ENCODE measurements around the gene KIAA1958. TPM values are rescaled to one million over a fixed set of nuclear protein-coding genes. Genes with fewer than 3 reads are reported as not detected.

Gene KIAA1958
- total RNA-seq, 1 experiment from 2014 or later = 2.0 TPM

DNA sequence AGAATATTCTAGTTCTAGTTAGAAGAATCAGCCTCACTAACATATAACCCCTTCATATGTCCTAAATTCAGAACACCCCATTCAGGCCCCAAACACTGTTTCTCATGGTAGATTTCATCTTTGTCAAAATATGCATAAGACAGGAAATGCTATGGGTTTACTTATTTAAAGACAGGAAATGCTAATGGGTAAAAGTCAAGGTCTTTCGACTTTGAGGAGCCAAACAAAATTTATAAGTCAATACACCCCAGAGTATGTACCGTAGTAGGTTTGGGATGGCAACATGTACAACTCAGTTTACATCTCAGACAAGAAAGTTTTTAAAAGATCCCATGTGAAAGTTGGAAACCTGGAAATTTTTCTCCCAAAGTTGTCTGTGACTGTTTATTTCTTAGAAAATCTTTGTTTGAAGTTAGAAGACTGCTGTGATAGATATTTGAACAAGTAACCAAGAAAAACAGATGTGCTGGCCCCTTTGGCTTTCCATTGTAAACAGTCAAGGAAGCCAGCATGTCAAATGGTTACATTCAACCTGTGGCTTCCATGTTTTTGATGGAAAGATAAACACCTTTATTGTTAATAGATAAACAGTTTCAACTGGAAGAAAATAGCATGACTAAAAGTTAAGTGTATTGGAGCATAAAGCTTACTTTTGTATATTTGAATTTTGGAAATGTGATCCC lies 129.1 kb downstream of the KIAA1958 start:
- in situ Hi-C loops (cut with HindIII; ENCODE audit: low pct_unique_long_range_greater_than_20kb, low sequenced_read_pairs) = no loop called here
- DNase-seq (ENCODE audit: low read depth, low spot score) = no peak

DNA sequence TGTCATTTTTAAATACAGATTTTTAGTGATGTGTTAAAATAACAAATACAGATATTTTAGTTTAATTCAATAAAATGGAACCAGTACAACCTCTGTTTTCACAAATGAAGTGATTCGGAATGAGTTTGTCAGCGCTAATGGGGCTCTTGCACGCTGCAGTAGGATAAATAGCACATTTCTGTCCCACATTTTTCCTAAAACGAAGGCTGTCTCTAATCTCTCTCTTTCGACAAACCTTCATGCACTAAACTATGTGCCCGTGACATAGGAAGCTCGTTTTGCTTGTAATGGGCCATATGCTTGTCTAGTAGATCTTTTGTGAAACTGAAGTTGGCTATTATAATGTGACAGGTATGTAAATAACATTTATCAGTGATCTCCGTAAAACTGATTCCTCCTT lies 130.7 kb downstream of the KIAA1958 start:
- in situ Hi-C loops (cut with HindIII; ENCODE audit: low pct_unique_long_range_greater_than_20kb, low sequenced_read_pairs) = no loop called here
- DNase-seq (ENCODE audit: low read depth, low spot score) = no peak

DNA sequence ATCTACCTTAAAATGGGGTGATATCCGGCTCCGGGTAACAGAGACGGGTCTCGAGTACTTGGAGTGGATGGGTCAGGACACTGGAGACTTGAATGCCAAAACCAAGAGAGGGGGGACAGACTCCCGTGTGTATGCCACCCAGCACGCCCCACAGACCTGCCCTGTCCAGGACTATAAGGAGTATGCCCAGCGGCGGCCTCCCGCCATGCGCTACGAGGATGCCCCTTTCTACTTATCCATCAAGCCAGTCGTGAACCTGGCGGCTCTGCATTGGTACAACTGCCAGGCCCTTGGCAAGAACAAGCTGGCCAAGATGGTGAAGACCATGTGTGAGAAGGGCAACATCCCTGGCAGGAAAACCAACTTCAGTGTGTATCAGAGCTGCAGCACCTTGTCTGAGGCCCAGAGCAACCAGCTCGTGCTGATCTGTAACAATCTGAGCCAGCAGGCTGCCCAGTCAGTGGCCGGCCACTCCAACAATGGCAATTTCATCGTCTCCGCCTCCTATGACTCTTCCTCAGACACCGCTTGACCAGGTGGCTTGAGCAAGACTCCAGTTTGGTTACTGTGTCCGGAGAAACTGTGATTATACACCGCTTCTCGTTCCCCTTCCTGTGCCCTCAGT lies 131.9 kb downstream of the KIAA1958 start:
- in situ Hi-C loops (cut with HindIII; ENCODE audit: low pct_unique_long_range_greater_than_20kb, low sequenced_read_pairs) = no loop called here

DNA sequence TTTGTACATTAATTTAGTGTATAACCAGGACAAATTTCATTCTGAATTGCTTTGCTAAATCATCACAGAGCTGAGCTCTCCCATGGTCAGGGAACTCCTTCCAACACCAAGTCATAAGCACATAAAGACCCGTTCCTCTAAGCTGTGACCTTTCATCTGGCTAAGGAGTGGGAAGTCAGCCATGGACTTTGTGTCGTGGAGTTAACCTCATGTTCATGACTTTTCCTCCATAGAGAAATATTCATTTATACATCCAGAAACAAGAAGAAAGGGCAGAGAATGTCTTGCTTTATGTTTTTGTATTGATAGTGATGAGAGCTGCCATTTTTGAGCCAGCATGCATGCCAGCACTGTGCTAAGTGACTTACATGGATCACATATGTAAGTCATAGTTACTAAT lies 133.8 kb downstream of the KIAA1958 start:
- DNase-seq (ENCODE audit: low read depth, low spot score) = no peak
- in situ Hi-C loops (cut with HindIII; ENCODE audit: low pct_unique_long_range_greater_than_20kb, low sequenced_read_pairs) = no loop called here

More for the DNA sequence above, 131.9 kb downstream of the KIAA1958 start:
- DNase-seq (ENCODE audit: low read depth, low spot score) = no peak

DNA sequence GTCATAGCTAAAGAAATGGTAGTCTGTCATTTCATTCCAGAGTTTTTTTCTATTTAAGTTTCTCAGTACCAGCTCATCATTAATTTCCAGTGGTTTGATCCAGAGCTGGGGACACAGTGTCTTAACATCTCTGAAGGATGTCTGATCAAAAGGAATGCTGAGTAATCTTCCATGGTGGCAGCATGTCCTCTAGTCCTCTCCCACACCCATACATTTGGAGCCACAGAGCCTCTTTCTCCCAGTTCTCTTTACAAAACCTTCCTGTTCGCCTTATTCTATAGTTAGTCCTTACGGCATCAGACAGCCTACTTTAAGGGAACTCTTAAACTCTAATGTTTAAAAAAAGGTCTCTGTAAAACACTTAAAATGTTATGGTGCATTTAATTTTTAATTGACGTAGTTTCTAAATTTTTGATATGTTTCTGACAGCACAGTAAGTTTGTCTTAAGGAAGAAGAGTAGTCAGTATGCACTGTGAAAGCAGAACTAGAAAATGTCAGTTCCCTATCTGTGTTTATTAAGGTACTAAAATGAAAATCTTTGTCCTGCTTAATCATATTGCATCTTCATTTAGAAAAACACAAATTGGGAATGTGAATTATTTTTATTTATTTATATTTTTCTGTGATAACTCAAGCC lies 134.5 kb downstream of the KIAA1958 start:
- no peak for DNase-seq (ENCODE audit: low read depth, low spot score)

DNA sequence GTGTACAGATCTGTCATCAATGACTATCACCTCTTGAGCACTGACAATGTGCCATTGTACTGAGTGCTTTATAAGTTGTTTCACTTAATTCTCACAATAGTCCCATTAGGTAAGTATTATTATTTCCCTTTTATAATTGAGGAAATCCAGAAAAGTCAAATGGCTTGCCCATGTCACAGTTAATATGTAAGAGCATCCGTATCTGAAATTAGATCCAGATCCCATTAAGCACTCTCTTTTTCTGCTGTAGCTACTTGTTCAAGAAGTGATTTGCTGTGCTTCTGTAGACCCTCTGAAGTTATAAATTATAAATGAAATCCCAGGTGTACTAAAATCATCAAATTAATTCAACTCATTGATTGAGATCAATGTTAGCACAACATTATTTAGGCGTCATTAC lies 136.6 kb downstream of the KIAA1958 start:
- in situ Hi-C loops (cut with HindIII; ENCODE audit: low pct_unique_long_range_greater_than_20kb, low sequenced_read_pairs) = no loop called here
- DNase-seq (ENCODE audit: low read depth, low spot score) = no peak

More for the DNA sequence above, 134.5 kb downstream of the KIAA1958 start:
- in situ Hi-C loops (cut with HindIII; ENCODE audit: low pct_unique_long_range_greater_than_20kb, low sequenced_read_pairs) = no loop called here

DNA sequence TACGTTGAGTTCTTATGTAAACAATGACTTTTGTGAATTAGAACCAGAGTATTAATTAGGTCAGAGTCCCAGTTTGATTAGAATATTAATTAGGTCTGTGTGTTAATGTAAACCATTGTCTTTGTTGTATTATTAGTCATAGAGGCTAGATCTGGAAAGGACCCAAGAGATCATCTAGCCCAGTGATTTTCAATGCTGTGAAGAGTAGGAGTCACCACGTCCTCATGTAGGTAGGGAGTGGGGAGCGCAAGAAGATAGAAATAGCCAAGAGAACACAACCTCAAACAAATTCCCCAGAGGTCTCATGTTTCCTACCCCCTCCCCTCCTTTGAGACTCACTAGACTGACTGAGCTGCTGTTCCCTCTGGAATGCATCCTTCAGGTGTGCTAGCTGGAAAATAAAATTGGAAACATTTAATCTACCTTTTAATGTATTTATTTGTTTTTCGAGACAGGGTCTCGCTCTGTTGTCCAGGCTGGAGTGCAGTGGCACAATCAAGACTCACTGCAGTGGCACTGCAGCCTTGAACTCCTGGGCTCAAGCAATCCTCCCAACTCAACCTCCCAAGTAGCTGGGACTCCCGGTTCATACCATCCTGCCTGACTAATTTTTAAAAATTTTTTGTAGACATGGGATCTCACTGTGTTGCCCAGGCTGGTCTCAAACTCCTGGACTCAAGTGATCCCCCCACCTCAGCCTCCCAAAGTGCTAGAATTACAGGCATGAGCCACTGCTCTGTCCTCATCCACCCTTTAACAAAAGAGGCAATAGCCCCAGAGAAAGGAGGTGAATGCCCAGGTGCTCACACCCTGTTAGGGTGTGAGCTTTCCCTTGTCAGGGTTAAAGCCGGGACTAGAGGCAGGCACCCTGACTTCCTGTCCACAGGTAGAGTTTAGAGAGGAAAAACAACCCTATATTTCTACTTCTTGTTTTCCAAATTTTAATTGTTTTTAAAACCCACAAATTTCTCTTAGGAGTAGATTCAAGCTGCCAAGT lies 138.4 kb downstream of the KIAA1958 start:
- in situ Hi-C loops (cut with HindIII; ENCODE audit: low pct_unique_long_range_greater_than_20kb, low sequenced_read_pairs) = no loop called here
- DNase-seq (ENCODE audit: low read depth, low spot score) = no peak

DNA sequence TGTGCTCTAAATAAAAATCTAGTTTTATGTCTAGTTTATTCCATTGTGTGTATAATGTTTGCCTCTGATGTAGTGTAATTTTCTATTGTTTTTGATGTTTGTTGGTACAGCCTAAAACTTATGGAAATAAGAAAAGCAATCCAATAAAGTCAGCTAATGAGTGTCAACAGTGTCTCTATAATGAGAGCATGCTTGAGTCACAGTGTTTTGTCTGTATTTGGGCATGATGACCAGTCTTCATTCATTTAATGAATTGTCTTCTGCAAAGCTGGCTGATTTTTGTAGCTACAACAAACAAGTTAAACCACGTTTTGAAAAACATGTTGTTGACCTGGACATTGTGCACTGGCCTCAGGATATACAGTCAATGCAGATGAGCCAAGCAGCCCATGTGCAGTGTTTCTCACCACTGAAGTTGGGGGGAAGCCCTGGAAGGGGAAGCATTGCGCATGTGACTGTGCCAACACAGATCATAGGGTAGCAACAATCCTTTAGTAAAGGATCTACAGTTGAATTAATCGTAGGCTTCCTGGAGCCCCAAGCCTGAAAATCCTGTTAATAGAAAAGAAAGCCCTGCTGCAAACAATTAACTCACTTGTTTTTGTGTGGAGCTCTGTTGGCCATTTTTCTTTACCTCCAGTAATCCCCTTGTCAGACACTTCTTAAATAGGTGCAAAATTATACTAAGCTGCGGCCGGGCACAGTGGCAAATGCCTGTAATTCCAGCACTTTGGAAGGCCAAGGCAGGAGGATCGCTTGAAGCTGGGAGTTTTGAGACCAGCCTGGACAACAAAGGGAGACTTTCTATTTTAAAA lies 143.3 kb downstream of the KIAA1958 start:
- in situ Hi-C loops (cut with HindIII; ENCODE audit: low pct_unique_long_range_greater_than_20kb, low sequenced_read_pairs) = no loop called here

DNA sequence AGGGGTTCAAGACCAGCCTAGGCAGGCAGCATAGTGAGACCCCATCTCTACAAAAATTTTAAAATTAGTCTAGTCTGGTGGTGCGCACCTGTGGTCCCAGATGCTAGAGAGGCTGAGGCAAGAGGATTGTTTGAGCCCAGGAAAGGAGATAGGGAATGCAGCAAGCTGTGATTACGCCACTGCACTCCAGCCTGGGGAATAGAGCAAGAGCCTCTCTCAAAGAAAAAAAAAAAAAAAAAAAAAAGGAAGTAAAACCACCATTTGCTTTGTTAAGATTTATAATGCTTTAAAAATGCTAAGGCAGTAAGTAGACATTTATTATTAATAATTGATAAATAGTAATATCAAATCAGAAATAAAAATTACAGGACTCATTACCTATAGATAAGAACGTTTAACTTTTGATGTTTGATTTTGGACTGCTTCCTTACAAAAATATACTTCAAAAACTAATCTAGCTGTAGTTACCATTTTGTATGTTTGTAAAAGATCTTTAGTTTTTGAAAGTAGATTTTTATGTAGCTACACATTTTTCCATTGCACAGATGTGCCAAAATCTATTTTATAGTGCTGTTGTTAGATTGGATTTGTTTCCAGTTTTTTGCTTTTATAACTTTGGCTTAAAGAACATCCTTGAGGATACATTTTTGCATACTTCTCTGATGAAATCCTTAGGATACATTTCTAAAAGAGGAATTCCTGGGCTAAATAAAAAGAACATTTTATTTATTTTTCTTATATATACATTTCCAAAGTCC lies 144.9 kb downstream of the KIAA1958 start:
- in situ Hi-C loops (cut with HindIII; ENCODE audit: low pct_unique_long_range_greater_than_20kb, low sequenced_read_pairs) = no loop called here
- no peak for DNase-seq (ENCODE audit: low read depth, low spot score)

More for the DNA sequence above, 143.3 kb downstream of the KIAA1958 start:
- DNase-seq (ENCODE audit: low read depth, low spot score) = no peak

DNA sequence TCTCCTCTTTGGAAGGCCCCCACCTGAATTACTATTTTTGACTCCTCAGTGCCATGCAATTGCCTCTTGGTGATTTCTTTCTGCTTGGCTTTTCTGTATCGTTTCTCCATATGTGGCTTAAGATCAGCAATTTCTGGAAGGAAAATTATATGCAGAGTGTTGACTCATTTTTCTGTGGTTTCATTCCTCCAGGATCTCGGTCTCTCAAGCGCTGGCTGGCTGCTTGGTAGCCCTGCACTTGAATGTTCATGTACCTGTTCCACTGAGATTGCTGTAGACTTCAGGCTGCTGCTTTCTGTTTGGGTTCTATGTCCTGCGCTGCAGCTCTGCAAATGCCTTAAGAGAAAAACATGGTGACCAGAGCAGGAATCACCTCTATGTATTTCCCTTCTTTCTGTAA lies 153.7 kb downstream of the KIAA1958 start:
- DNase-seq (ENCODE audit: low read depth, low spot score) = no peak
- in situ Hi-C loops (cut with HindIII; ENCODE audit: low pct_unique_long_range_greater_than_20kb, low sequenced_read_pairs) = no loop called here

DNA sequence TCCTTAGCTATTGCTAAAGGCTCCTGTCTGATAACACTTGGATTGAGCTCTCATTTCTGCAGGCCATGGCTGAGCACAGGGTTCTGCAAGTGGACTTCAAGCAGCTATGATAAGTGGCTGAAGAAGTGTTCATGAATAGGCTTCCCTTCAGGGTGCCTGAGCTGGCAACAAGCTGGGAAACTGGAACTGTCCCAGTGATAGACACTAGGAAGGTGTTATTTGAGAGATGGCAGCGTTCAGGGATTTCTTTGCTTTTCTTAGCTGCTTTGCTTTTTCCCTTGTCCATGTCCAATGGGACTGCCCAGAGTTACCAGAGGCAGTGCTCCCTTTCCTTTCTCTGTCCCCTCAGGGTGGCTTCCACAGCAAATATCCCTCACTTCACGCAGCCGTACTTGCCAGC lies 155.5 kb downstream of the KIAA1958 start:
- no peak for DNase-seq (ENCODE audit: low read depth, low spot score)
- in situ Hi-C loops (cut with HindIII; ENCODE audit: low pct_unique_long_range_greater_than_20kb, low sequenced_read_pairs) = no loop called here

DNA sequence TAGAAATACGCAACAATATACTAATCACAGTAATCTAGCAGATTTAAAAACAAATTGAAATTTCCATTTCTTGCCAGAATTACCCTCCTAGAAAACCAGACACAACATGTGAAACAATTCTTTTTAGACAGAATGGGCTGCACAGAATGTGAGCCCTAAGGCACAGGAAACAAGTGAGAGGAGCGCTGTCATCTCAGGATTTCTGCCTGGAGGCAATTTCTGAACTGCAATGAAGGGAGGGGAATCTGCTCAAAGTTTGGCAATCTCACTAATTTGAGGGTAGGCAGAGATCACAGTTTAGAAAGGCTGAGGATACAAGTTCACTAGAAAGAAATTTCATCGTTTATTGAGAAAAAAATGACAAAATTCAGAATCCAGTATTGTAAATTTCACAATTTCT lies 161.0 kb downstream of the KIAA1958 start:
- in situ Hi-C loops (cut with HindIII; ENCODE audit: low pct_unique_long_range_greater_than_20kb, low sequenced_read_pairs) = no loop called here
- no peak for DNase-seq (ENCODE audit: low read depth, low spot score)

DNA sequence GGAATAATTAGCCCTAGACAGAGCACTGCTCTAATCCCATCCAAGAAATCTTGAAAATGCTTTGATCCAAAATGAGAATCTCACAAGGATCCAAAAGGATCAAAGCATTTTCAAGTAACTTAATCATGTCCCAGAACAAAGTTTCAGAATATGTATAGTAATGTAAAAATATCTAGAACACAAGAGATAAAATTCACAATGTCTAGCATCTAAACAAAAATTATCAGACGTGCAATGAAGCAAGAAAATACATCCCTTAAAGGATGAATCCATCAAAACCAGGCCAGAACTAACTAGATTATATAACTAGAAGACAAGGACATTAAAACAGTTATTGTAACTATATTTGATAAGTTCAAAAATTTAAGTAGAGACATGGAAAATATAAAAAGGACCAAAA lies 162.0 kb downstream of the KIAA1958 start:
- no peak for DNase-seq (ENCODE audit: low read depth, low spot score)
- in situ Hi-C loops (cut with HindIII; ENCODE audit: low pct_unique_long_range_greater_than_20kb, low sequenced_read_pairs) = no loop called here

DNA sequence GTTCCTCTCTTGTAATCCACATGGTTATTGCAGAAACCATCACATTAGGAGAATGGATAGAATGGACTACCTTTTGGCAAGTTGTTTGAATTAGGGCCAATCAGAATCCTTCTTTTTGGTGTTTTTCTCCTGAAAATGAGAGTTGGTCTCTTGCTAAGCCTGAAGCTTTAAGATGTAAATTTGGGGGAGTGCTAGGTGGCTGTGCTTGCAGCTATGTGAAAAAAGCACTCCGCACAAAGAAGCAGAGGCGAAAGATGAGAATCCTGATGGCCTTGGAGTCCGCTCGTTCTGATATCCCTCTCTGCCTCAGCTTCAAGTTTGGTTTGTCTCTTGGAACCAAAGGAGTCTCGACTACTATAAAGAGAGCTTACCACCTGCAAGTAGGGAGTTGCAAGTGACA lies 167.7 kb downstream of the KIAA1958 start:
- DNase-seq (ENCODE audit: low read depth, low spot score) = no peak
- in situ Hi-C loops (cut with HindIII; ENCODE audit: low pct_unique_long_range_greater_than_20kb, low sequenced_read_pairs) = no loop called here

DNA sequence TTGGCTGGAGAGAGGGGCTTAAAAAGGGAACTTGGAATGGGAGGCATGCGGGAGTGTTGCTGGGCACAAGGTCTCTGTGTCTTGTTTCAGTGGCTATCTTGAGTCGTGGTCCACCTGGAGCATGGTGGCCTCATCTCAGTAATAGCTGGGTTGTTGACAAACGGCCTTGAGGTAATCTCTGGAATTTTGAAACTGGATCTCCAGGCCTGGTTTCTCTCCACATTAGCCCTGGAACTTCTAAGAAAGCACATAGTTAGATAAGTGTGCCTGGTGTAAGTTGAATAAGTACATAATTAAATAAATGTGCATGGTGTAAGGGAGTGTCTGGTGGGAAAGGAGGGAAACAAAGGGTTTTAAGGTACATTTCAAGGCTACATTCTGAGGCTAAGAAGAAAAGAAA lies 169.0 kb downstream of the KIAA1958 start:
- no peak for DNase-seq (ENCODE audit: low read depth, low spot score)
- in situ Hi-C loops (cut with HindIII; ENCODE audit: low pct_unique_long_range_greater_than_20kb, low sequenced_read_pairs) = no loop called here

DNA sequence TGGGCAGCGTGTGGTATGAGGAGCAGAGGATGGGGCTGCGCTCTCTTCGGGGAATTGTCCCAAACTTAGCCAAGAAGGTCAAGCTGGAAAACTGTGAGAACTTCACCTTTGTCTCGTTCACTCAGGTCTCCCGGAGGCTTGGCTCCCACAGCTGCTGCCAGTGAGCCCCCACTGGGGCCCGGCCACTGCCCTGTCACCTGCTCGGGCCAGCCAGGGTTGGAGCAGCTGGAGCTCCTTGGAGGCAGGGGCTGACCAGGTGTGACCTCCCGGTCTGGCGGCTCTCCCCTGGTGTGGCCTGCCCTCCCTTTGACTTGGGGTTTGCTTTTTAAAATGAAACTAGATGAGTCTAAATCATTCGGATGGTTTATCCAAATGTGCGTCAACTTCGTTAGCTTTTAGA lies 173.3 kb downstream of the KIAA1958 start:
- DNase-seq (ENCODE audit: low read depth, low spot score) = no peak
- in situ Hi-C loops (cut with HindIII; ENCODE audit: low pct_unique_long_range_greater_than_20kb, low sequenced_read_pairs) = no loop called here
